HG02798 (cell line): ENCODE measurements around the gene GPN2.

ENCODE experiments used
- ATAC-seq: cut with Tn5 transposase; IDR thresholded peaks from one replicate; pipeline ENCODE4 v1.9.1; 2021; ENCODE audit warnings: mild to moderate bottlenecking; ENCODE audit not compliant: unreplicated experiment, poor library complexity

Gene GPN2

DNA sequence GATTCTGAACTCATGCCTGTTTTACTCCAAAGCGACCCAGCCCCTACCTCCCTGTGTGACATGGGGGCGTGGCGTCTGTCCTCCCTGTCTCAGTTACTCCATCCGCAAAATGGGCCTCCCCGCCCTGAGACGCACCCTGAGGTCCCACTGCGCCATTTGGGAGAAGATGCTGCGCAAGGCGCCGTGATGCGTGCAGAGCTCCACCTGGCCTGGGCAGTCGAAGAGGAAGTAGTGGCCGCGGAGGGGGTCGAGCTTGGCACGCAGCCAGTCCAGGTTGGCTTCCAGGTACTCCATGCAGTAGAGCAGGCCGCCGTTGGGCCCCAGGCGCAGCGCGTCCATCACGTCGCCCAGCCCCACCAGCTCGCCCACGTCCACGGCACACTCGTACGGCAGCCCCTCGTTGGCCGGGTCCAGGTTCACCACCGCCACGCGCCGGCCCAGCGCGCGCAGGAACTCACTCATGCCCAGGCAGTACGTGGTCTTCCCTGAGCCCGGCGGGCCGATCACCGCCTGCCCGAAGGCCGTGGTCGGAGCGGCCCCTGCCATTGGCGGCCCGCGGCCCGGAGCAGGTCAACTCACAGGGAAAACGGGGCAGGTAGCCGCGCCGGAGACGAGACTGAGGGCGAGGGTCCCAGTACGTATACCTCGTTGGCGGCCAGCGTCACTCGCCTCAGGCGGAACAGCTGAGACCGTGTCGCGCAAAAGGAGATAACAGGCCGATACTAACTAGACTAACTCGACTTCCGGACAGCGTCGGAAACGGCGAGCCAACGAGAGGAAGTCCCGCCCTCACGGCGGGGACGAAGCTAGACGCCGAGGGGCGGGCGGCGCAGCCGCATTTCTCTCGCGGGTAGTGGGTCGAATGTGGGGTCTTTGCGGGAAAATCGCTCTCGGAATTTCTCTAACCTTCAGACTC, at the start of gene GPN2:
Gene GPN2, minus strand, starts transcription at position 733 of the 916 bp plus-strand sequence. Its CDS starts 187 bp downstream, at position 546.
- ATAC-seq, result peak; percentile 90

DNA sequence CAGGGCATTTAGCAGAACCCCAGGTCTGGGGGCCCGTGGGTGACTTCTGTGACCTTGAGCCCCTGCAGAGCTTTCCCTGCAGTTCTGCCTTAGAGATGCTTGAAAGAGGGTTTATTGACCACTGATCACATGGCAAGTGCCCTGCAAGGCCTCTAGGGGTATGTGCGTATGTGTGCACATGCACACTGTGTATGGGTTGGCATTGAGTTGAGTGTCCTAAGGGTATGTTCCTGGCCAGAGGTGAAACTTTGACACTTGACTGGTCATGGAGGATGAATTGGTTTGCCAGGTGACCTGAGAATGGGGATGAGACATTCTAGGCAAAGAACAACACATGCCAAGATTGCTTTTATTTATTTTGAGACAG, 48.6 kb upstream of the GPN2 start:
- no peak for ATAC-seq

DNA sequence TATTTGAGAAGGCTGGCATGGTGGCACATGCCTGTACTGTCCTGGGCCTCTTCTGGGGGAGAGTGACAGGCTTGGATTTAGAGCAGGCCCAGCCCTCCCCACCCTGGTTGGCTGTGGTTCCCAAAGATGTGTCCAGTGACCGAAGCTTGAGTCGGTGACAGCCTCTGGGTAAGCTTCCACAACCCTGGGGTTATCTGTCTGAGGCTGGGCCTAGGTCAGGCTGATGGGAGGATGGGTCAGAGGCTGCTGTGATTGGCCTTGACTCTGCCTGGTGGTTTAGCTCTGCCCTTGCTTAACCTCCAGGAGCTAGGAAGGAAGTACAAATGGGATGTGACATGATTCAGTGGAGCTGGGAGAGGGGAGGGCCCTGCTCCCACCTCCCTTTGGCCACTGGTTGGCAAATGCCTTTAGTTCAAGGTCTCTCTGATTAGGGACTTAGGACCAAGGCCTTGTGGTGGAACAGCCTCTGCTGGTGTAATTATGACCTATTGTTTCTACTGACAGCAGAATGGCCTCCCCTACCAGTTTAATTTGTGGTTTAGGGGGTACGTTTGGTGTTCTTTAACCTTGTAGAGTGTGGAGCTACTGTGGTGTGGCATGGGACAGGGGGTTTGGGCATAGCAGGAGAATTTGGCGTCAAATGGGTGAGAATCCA, 48.0 kb upstream of the GPN2 start:
- ATAC-seq, result no peak

DNA sequence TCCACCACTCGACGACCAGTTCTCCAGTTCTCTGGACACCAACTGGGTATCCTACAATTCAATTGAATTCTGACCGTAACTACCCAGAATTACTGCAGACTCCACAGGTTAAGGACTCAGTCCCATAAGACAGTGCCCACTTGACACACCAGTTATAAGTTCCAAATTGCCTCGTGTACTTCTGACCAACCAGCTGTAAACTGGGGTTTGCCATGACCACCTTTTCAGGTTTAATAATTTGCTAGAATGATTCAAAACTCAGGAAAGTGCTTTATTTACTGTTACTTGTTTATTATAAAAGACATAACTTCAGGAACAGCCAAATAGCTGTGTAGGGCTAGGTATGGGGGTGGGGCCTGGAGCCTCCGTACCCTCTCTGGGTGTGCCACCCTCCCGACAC, 46.7 kb upstream of the GPN2 start:
- ATAC-seq, result no peak

DNA sequence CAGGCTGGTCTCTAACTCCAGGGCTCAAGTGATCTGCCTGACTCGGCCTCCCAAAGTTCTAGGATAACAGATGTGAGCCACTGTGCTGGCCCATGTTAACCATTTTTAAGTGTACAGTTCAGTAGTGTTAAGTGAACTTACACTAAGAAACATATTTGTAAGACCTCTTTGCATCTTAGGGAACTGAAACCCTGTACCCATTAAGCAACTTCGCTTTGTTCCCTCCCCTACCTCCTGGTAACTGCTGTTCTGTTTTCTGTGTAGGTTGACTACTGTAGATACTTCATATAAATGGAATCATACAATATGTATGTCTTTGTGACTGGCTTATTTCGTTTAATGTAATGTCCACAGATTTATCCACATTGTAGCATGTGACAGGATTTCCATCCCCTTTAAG, 42.4 kb upstream of the GPN2 start:
- peak; percentile 50 for ATAC-seq

DNA sequence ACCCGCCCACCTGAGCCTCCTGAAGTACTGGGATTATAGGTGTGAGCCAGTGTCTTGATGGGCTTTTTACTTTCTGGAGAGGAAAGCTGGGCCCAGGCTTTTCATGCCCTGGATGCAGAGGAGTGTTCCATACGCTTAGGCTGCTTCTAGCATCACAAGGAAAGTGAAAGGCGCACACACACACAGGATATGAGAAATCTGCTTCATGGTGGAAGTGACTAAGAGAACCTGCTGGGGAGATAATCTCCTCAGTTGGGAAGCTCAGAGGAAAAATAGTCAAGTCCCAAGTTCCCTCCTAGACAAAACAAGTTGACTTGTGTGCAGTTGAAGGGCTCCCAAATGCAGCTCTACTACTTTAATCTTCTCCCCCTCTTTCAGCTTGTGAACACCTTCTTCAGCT, 33.6 kb upstream of the GPN2 start:
- ATAC-seq, result no peak

DNA sequence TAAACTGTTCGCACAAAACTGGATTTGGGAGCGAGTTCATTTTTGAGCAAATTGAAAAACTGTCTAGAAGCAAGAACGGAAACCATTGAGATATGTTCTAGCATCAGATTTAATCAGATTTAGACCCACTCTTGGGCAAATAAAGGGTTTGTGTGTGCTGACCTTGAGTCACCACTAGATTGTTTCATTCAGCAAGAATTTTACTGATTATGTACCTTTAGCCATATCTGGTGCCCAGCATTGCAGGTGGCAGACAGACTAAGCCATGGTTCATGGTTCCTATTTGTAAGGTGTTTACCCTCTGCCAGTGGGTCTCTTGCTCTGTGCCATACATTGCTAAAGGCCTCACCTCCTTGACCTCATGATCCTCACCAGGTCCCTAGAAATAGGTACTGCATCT, 32.8 kb upstream of the GPN2 start:
- ATAC-seq, result no peak

DNA sequence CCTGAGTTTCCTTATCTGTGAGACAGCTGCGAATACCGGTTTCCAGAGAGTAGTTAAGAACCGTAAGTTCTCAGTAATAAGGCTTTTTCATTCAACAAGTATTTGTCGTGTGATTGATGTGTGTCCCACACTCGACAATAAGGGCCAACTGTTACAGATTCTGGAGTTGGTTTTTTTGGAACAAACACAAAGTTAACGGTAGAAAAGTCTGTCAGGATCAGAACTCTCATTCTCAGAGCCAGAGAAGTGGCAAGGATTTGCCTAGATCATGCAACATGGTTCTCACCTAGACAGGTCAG, 32.3 kb upstream of the GPN2 start:
- no peak for ATAC-seq

DNA sequence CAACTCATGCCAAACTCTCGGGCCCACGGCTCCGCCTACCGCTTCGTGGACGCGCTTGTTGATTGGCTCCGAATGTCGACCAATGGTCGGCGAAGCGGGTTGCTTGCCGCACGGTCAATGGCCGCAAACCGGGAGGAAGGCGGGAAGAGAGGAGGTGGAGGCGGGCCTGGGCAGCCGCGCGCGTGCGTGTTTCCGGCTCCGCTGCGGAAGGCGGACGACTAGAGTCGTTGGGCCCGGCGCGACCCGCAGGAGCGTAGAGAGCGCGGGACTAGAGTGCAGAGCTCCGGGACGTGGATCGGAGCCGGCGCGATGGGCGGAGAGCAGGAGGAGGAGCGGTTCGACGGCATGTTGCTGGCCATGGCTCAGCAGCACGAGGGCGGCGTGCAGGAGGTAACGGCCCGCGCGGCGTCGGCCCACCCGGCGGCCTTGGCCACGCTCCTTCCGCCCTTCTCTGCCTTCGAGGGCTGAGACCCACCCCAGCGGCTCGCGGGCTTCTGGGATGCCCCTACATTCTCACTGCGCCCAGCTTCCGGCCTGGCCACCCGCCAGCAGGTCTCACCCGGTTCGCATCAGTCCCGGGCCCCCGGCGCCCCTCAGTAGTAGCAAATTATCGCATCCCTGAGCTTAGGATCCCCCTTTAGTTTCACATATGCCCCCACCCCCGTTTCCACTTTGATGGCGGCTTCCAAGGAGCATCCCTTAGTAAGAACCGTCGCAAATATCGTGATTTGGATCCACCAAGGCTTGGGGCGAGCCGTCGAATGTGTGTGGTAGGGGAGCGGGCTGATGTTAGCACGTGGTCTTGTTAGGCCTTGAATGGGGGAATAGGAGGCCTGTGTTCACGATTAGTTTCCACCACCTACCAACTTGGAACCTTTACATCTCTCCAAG, 31.7 kb upstream of the GPN2 start, which contains the start of gene NUDC:
Gene NUDC, plus strand, starts transcription at position 204 of the 891 bp plus-strand sequence. Its CDS starts 106 bp downstream, at position 310.
- ATAC-seq, result peak; percentile 99

DNA sequence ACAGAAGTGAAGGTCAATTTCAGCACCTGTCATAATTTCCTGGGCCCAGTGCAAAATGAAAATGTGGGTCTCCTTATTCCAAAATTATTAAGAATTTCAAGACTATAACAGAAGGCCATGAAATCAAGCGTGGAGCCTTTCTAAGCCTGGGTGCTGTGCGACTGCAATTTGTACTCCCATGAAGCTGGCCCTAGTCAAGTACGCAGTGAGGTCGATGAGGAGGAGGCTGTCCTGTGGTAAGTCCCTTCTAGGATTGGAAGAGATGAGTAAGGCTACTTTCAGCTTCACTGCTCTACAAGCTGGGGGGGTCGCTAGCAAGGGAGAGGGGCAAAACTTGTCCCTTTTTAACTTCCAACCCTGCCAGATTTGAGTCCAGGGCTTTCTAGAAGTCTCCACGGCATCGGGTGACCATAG, 31.1 kb upstream of the GPN2 start:
- ATAC-seq, result no peak

DNA sequence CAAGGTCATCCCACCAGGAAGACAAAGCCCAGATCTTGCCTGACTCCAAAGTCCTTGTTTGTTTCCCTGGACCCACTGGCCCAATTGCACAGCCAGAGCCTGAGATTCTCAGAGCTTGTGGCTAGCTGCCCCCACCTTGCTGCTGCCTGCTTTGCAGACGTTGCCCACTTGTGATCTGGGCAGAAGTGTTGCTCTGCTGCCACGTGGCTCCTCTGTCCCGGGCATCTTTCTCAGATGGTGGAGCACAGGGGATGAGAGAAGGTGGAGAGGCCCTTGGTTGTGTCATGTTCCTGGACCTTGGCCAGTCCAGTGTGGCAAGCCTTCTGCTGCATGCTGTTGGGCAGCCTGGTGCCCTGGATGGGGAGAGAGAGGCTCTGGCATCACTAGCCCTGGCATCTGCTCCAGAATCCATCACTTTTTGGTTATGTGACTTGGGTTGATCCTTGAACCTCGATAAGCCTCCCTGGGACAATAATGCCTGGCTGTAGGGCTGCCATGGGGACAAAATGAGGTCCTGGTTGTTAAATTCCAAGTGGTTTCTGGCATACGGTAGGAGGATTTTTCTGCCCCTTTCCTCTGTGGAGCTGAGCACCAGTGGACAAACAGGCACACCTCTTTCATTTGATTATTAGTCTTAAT, 25.2 kb upstream of the GPN2 start:
- ATAC-seq, result no peak

DNA sequence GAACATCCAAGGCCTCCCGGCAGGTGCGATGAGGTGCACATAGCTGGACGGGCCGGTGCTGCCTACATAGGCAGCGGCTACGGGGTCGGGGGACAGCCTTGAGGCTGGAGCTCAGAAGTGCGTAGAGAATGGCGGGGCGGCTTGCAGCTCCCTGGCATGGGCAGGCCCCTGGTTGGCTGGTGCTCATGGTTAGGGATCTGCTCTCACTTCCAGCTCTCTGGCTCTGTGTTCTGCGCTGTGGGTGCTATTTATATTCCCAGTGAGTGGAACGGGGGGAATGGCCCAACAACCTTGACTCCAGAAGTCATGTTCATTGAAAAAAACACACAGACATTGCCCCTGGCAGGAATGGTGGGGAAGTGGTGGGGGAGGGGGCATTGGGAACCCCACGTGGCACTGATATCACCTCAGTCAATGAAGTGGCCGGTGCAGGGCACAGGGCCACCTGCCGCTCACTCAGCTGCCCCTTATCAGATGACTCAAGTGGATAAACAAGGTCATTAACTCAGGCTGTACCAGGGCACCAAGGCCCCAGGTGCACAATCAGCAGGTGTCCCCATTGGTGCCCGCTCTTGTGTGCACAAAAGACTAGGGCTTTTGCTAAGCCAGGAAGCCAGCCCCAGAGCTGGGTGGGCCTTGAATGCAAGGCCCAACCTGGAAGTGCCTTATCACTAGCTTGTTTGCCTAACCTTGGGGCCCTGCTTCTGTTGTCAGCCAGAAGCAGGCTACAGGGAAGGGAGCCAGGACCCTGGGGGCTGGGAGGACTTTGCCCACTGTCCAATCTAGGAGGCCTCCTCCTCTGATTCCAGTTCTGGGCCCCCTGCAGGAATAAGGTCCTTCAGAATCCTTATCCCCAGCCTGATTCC, 23.9 kb upstream of the GPN2 start, which contains the start of gene NR0B2:
Gene NR0B2, minus strand, starts transcription at position 222 of the 866 bp plus-strand sequence. Its CDS starts 35 bp downstream, at position 187.
- no peak for ATAC-seq

DNA sequence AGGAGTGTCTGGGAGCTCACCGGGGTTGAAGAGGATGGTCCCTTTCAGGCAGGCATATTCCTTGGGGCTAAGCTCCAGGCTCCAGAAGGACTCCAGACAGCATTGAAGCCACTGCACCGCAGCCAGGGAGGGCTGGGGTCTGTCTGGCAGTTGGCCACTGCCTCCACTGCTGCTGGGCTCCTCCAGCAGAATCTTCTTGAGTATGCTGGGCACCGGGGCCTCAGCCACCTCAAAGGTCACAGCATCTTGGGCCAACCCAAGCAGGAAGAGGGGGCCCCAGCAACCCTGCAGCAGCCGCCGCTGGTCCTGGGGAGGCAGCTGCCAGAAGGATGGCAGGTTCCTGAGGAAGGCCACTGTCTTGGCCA, 23.3 kb upstream of the GPN2 start:
- no peak for ATAC-seq

DNA sequence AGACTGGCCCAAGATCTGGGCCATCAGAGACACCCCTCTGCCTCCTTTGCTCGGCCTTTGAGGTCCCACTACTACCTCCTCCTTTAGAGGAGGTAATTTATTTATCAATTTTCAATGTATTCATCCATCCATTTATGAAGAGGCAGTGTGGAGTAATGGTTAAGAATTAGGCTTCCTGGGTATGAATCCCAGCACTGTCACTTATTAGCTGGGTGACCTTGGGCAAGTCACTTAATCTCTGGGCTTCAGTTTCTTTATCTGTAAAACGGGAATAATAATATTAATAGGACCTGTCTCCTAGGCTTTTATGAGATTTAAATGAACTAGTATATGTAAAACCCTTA, 22.0 kb upstream of the GPN2 start:
- ATAC-seq, result no peak

DNA sequence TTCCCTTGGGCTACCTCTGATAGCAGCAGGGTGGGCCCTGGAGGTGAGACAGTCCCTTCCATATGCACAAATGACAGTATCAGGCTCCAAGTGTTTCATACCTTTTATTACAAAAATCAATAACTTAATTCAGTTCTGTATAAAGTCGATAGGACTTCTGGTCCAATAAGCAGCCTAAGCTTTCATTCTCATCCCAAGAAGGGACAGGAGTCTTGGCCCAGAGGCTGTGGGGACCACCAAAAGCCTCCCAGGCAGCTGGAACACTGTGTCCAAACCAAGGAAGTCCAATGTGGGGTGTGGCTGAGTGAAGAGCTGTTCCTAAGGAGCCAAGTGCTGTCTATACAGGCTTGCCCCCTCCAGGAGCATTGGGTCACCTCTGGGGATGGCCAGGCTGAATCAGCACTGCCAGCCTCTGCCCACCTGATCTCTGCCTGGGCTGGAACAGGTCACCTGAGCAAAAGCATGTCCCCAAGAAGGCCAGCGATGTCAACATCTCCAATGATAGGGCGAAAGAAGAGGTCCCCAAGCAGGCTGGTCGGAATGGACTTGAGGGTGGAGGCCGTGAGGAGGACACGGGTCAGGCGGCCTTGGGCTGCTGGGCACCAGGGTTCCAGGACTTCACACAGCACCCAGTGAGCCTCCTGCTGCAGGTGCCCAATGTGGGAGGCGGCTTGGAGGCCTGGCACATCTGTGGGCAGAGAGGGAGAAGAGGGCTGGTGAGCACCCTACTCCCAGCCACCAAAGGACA, 21.5 kb upstream of the GPN2 start:
- no peak for ATAC-seq

DNA sequence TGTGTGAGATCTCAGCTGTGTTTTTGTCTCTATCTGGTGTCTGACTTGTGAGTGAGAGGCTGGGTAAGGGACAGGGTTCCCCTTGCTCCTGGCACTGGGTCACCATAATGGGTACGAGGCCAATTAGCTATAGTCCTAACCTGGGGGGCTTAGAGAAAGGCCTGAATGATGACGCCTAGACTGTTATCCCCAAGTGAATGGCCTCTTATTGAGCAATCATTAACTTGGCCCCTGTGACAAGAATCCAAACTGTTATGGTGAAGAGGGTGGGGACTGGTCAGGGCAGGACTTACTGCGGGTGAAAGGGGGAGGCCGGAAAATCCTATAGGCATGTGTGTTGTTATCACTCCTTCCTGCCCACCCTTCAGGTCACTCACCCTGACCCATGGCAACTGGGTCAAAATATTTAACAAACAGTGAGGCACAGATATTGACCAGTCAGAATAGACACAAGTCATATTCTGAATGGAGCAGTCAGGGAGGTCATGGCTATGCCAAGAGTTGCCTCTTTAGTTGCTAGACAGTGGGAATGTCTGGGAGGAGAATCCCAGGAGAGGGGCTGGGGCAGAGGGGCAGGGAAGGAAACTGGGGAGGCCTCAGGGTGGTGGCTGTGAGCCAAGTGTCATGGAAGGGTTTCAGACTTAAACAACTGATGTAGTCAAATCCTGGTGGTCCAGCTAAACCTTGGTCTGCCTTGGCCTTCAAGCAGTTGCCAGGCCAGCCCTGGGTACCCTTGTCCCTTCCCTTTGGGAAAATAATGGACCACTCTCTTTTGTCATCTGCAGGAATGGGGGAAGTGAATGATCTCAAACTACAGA, 20.5 kb upstream of the GPN2 start:
- no peak for ATAC-seq

DNA sequence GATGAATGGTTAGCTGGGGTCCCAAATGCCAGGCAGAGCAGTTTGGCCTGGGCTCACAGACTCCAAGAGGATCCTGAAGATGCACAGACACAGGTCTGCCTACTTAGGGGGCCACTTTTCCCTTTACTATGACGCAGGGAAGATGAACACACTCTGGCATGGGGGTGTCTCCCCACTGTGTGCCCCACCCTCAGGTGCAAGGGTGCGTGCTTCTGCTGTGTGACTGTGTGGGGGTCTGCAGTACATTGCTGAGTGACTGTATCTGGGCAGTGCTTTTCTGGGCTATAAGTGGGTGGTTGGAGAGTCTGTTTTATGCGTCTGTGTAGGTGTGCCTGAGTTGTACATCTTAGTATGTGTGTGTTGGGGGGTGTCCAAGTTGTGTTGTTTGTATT, 19.9 kb upstream of the GPN2 start:
- ATAC-seq, result no peak
